ENCODE measurements around the gene SHOC2. TPM values are rescaled to one million over a fixed set of nuclear protein-coding genes. Genes with fewer than 3 reads are reported as not detected.

SHOC2 gene
- total and polyA plus RNA-seq, 2 of the 4 experiments (the other 2 are of a cell fraction): 13.4 to 47.5 TPM

GRCh38 chr10:110976577-110976976 is 57.2 kb downstream of the SHOC2 start:
- WGBS, 2 experiments (ENCODE audit: extremely low coverage in 2 of 2, insufficient read length in 1 of 2): no CpG with 5 or more reads among the region's 1 CpG
- no TSS peak for BruUV-seq (replicated peaks)
- Histone ChIP-seq H4K20me1 (ENCODE audit: insufficient read depth, low read length) (peaks cover 45% of the 10 kb centered on the region; the same call in 1 of the 2 replicates), H3K56ac (ENCODE audit: extremely low read depth, insufficient read depth, low read length) (no peak overlapping the region), H3K9me3 (ENCODE audit: control insufficient read depth, insufficient read depth, low read length) (no peaks in the 10 kb centered on the region), H2BK20ac (ENCODE audit: low read depth, low read length) (no peak overlapping the region), H4K91ac (ENCODE audit: insufficient read depth, low read depth, low read length) (no peak overlapping the region), H3K14ac (replicated peaks; ENCODE audit: low read depth, low read length) (no peak overlapping the region), H3K4me2 (ENCODE audit: low read depth, low read length) (no peak overlapping the region), H3K9ac (ENCODE audit: low read depth, low read length) (no peak overlapping the region), H3K4me1 (ENCODE audit: control insufficient read depth, insufficient read depth, low read length) (peaks cover 8% of the 10 kb centered on the region; the same call in 1 of the 2 replicates), H4K8ac (ENCODE audit: low read depth in 2 of 2, low read length in 2 of 2) (no peak overlapping the region), H3K36me3 (ENCODE audit: control insufficient read depth, insufficient read depth, low read length) (no peaks in the 10 kb centered on the region), H3K27me3 (ENCODE audit: control insufficient read depth, insufficient read depth, low read length) (no peaks in the 10 kb centered on the region), H4K5ac (ENCODE audit: low read depth, low read length) (no peak overlapping the region), H3K4ac (ENCODE audit: low read depth, low read length) (no peak overlapping the region), H3K18ac (ENCODE audit: low read depth, low read length) (no peak overlapping the region), H3K27ac (ENCODE audit: insufficient read depth, low read length) (no peak overlapping the region), H3K9me1 (ENCODE audit: insufficient read depth, low read length) (0 out of 2 replicates have a peak, but pooled peaks cover 3% of the 10 kb centered on the region), H2AK5ac (ENCODE audit: low read depth, low read length) (no peak overlapping the region), H2BK5ac (ENCODE audit: low read depth, low read length, poor library complexity, severe bottlenecking) (no peak overlapping the region), H3K23ac (ENCODE audit: low read depth, low read length) (no peak overlapping the region), H2AFZ (replicated peaks; ENCODE audit: low read length, poor library complexity) (no peak overlapping the region), H2AK9ac (replicated peaks; ENCODE audit: low read depth, low read length, poor library complexity) (no peak overlapping the region), H2BK120ac (ENCODE audit: low read depth, low read length) (no peak overlapping the region), H2BK15ac (ENCODE audit: low read depth, low read length) (no peak overlapping the region), H3K4me3 (ENCODE audit: insufficient read depth, low read depth, low read length) (no peak overlapping the region), H3K79me1 (ENCODE audit: low read depth in 1 of 2, low read length in 2 of 2) (peaks cover 22 to 51% of the 10 kb centered on the region in 2 experiments)
- POLR2A ChIA-PET (ENCODE audit: unreplicated experiment): no interaction called here
- TF ChIP-seq RCOR1 (IDR thresholded peaks at IDR 0.05; ENCODE audit: insufficient replicate concordance, low read length): no peak
- TF ChIP-seq ELK1 (IDR thresholded peaks at IDR 0.05; ENCODE audit: borderline replicate concordance, low read depth, low read length): no peak
- TF ChIP-seq MAZ (IDR thresholded peaks at IDR 0.05; ENCODE audit: borderline replicate concordance, low read depth, low read length): no peak
- TF ChIP-seq RFX5 (IDR thresholded peaks at IDR 0.05; ENCODE audit: low read depth, low read length): no peak
- TF ChIP-seq CEBPB (IDR thresholded peaks at IDR 0.05; ENCODE audit: low read depth, low read length): no peak
- no peak for TF ChIP-seq USF2 (IDR thresholded peaks at IDR 0.05; ENCODE audit: low read depth, low read length)
- no peak for TF ChIP-seq MAFK (IDR thresholded peaks at IDR 0.05; ENCODE audit: low read depth, low read length)
- no peak for TF ChIP-seq CTCF (conservative IDR thresholded peaks at IDR 0.05; ENCODE audit: low read depth, low read length)
- TF ChIP-seq MXI1 (IDR thresholded peaks at IDR 0.05; ENCODE audit: borderline replicate concordance, low read depth, low read length): no peak
- no peak for TF ChIP-seq POLR2A (IDR thresholded peaks at IDR 0.05; ENCODE audit: low read depth, low read length)
- no peak for TF ChIP-seq RAD21 (IDR thresholded peaks at IDR 0.05; ENCODE audit: low read length)
- no peak for TF ChIP-seq NFE2L2 (IDR thresholded peaks at IDR 0.05; ENCODE audit: low read depth, low read length)
- TF ChIP-seq FOS (IDR thresholded peaks at IDR 0.05; ENCODE audit: low read depth, low read length): no peak
- ATAC-seq (ENCODE audit: low read depth) (no peak), DNase-seq (no peak)
- intact Hi-C loops (cut with micrococcal nuclease) (no loop called here), in situ Hi-C loops (cut with MboI; ENCODE audit: low sequenced_read_pairs) (no loop called here), dilution Hi-C loops (cut with HindIII; ENCODE audit: low sequenced_read_pairs, unreplicated experiment) (no loop called here)
- CTCF ChIA-PET: no interaction called here

Measured in IMR-90 (cell line).